Measurements from ENCODE around the gene SMURF2.

Gene SMURF2

GRCh38 chr17:64536913-64537312, 125.2 kb downstream of the SMURF2 start:
- DNase-seq (ENCODE audit: low spot score): no peak

DNA sequence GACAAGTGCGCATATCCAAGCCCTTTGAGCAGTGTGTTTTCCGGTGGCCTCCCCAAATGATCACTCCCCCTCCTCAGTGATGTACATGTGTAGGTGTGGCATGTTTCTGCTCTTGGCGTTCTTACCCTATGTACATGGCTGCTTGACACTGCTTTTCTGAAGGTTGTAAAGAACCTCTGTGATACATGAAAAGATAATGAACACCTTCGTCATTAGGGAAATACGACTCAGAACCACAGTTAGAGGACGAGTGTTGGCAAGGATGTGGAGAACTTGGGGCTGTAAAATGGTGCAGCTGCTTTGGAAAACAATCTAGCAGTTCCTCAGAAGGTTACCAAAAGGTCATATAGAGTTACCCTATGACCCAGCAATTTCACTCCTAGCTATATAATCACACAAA, 126.8 kb downstream of the SMURF2 start:
- no peak for DNase-seq (ENCODE audit: low spot score)

DNA sequence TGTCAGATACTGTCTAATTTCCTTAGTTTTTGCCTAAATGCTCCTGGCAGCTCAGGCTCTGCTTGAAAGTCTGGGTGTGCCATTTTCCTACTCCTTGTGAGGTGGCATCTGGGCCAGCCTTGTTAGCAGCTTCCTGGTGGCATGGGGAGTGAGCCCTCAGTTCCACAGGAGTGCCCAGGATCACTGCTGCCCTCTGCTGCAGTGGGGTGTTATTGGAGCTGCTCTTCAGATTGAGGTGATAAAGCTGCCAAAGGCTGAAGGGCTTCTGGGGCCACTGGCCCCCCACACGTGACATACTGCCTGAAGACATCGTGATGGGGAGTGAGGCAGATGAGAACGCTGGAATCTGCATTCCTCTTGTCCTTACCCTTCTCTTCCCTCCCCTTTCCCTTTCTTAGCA, 127.9 kb downstream of the SMURF2 start:
- DNase-seq (ENCODE audit: low spot score): no peak

DNA sequence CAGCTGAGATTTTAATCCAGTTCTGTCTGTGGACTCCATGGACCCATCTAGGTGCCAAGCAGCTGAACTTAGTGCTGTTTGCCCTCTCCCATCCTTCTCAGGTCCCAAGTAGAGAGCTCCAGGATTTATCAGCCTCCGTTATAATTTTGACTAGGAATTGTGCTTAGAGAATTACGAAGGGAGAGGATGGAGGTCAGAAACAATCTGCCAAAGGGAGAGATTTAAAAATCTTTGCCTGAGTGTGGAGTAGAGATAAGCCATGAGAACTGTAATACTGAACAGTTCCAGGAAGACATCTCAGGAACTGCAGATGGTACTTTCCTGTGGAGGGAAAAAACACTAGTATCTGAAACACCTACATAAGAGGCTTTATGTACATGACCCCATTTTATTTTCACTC, 128.3 kb downstream of the SMURF2 start:
- no peak for DNase-seq (ENCODE audit: low spot score)

DNA sequence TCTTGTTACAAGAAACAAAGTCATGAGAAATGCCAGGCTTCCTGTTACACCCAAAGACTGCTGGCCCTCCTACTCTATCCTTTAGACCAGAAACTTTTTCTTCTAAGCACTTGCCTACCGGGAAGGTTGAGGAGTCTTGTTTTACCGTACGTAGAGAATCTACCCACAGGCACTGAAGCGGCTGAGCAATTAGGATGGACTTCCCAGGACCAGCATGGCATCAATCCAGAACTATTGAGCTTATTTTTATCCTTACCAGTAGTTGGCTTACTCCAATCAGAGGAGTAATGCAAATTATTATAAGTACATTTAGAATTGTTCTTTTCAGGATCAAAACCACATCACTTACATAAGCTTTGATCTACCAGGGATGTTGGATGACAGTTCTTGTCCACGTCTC, 129.7 kb downstream of the SMURF2 start:
- DNase-seq (ENCODE audit: low spot score): no peak

- DNase-seq (ENCODE audit: low spot score): no peak
Observed at GRCh38 chr17:64531955-64532371, 130.1 kb downstream of the SMURF2 start.

GRCh38 chr17:64529221-64529620, 132.9 kb downstream of the SMURF2 start:
- DNase-seq (ENCODE audit: low spot score): no peak

- no peak for DNase-seq (ENCODE audit: low spot score)
Observed at GRCh38 chr17:64527914-64528313, 134.2 kb downstream of the SMURF2 start.

DNA sequence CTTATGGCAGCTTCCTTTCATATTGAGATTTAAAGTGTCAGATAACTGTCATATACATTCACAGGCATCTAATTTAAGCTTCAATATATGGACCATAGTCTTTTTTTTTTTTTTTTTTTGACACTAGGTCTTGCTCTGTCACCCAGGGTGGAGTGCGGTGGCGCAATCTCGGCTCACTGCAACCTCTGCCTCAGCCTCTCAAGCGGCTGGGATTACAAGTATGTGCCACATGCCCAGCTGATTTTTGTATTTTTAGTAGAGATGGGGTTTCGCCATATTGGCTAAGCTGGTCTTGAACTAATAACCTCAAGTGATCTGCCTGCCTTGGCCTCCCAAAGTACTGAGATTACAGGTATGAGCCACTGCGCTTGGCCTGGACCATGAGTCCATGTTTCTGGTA, 141.7 kb downstream of the SMURF2 start:
- DNase-seq (ENCODE audit: low spot score): no peak

- DNase-seq (ENCODE audit: low spot score): no peak
Observed at GRCh38 chr17:64519601-64520000, 142.5 kb downstream of the SMURF2 start.

- DNase-seq (ENCODE audit: low spot score): no peak
Observed at GRCh38 chr17:64515829-64516228, 146.3 kb downstream of the SMURF2 start.

- DNase-seq (ENCODE audit: low spot score): no peak
Observed at GRCh38 chr17:64515419-64515818, 146.7 kb downstream of the SMURF2 start.

DNA sequence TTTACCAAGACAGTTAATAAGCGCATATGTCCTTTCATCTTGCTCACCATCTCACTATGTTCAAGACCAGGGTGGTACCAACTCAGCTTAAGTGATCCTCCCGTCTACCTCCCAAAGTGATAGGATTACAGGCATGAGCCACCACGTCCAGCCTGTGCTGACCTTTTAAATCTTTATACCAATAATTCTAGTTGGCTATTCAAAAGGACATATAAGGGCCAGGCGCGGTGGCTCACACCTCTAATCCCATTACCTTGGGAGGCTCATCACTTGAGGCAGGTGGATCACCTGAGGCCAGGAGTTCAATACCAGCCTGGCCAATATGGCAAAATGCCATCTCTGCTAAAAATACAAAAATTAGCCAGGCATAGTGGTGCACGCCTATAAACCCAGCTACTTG, 152.9 kb downstream of the SMURF2 start:
- no peak for DNase-seq (ENCODE audit: low spot score)

- DNase-seq (ENCODE audit: low spot score): no peak
Observed at GRCh38 chr17:64508683-64509082, 153.4 kb downstream of the SMURF2 start.

GRCh38 chr17:64507413-64507782, 154.7 kb downstream of the SMURF2 start:
- DNase-seq (ENCODE audit: low spot score): peak; percentile 68

DNA sequence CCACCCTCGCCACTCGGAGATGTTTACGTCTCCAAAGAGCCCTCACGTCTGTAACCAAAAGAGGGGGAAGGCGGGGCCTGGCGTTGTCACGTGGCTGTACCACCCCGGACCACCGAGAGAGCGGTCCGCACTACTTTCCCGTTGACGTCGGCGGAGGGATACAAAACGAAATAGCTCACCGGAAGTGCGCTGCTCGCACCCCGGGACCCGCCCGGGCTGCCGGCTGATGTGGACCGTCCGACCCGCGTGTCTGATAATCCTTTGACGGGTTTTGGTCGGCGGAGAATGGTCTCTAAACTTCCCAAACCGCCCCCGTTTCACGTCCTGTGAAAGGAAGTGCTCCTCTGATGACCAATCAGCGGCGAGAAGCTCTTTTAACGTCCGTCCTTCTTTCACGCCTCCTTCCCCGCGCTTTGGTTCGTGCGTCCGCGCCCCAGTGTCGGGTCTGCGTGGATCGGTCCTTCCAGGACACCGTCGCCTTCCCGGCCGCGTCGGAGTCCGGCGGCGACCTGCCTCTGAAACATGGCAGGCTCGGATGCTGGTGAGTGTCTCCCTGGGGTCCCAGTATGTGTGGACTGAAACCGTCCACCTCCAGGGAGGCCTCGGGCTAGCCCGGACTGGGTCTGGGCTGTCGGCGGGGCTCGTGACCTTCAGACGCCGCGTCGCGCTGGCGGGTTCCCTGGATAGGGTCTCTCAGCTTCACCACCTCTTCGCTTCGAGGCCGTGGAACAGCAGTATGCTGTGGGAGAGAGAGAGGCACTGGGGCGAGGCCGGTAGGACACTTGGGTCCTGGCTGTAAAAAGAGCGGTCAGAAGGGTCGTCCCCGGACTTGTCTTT, 155.3 kb downstream of the SMURF2 start, which contains the start of gene CEP95:
Gene CEP95, plus strand, starts transcription at position 402 of the 837 bp plus-strand sequence. Its CDS starts 121 bp downstream, at position 523.
- peak; percentile 96 for DNase-seq (ENCODE audit: low spot score)

GRCh38 chr17:64506201-64506575, 155.9 kb downstream of the SMURF2 start, which contains the start of gene DDX5:
TSS of gene DDX5 (minus strand) at chr17:64506289. CDS start at chr17:64506119, 170 bp downstream.
- peak; percentile 95 for DNase-seq (ENCODE audit: low spot score)

DNA sequence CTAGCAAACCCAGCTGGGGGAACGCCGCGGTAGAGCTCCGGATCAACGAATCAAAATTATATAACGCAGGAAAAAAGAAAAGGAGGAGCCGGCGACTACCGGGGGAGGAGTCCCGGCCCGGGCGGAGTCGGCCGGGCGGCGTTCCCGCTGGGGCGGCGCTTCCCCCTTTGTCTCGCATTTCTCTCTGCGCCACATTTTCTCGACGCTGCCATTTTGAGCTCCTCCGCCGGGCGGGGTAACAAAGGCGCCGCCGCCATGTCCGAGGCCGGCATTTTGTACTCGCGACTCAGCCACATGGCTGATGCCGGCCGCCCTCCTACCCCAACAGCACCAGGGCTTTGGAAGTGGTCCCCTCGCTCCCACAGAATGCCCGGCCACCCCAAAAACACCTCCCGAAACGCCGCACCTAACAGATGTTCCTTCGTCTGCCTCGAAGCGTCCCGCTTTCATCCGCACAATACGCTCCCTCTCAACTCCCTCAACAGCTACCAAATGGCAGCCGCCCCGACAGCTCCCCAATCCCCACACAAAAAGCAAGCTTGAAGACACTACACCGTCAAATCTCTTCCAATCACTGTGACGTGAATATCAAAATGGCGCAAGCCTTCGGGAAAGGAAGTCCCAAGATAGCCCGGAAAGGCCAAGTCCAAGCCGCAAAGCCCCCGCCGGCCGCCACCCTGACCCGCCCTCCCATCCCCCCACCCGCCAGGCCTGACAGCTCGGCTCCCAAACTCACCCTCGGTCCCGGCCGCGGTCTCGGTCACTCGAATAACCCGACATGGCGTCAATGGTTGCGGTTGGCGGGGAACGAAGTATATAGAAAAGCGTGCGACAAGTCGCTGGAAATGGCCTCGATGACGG, 156.5 kb downstream of the SMURF2 start:
- peak; percentile 90 for DNase-seq (ENCODE audit: low spot score)

DNA sequence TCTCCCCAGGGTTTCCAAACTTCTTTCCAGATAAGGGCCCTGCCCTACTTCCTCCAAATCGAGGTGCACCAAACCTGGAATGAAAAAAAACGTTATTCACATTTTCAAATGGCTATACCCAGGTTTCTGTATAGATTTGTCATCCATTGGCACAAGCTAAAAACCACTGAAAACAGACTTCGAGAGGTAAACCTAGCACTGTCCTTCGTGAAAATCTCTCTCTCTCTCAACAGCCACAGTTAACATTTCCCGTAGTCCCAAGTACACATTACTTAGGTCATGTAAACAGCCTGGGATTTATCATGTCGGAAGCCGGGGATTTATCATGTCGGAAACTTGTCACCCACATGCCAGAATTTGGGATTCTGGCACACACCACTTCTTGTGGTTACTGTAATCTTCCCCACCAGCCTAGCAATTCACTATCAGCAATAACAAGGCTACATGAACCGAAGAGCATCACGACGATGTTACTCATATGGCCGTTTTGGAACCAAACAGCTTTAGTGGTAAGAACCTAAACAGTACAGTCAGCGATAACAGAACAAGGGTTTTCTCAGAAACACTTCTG, 157.3 kb downstream of the SMURF2 start:
- DNase-seq (ENCODE audit: low spot score): peak; percentile 16

- no peak for DNase-seq (ENCODE audit: low spot score)
Observed at GRCh38 chr17:64503821-64504768, 158.0 kb downstream of the SMURF2 start.

DNA sequence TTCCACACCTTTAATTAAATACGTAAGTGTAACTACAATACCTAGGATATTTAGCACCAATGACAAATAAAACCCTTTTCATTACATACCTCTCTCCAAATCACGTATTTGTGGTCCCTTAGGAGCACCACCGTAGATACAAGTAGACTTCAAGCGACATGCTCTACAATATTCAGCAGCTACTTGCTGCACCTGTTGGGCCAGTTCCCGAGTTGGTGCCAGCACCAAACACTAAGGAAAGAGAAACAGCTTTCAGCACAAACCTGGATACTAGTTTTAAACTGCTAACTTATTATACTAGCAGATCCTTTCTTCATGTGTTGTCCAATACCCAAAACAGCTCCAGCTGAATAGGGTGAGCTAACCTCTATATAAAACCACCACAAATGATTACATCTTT, 158.8 kb downstream of the SMURF2 start:
- DNase-seq (ENCODE audit: low spot score): no peak
